ENCODE data around the gene RFX1. TPM values are rescaled to one million over a fixed set of nuclear protein-coding genes. Genes with fewer than 3 reads are reported as not detected.

RFX1 gene
- total RNA-seq, 1 experiment from 2014 or later, result 20.4 TPM

- TF ChIP-seq ELF4 (CRISPR knock-in tag; IDR thresholded peaks at IDR 0.05; ENCODE audit: low read depth), result no peak
- TF ChIP-seq ZNF121 (CRISPR knock-in tag; IDR thresholded peaks at IDR 0.05), result peak; percentile 88
- ChIA-PET POLR2A (interaction anchor here (1.5 kb wide), 1 partner anchor 23 kb away, joined by 6 read pairs; no protein-coding TSS in a partner anchor), CTCF (interaction anchor here (0.5 to 1.4 kb wide), 6 partner anchors 25 to 143 kb away, joined by 3 read pairs; partner anchors contain the start of gene IL27RA)
- H3K36me3 Mint-ChIP-seq, result no peaks in the 10 kb centered on the region
- H3K27me3 Mint-ChIP-seq (ENCODE audit: low read depth), result no peaks in the 10 kb centered on the region; the same call in 1 of the 2 replicates
- DNase-seq (ENCODE audit: low spot score) (no peak), ATAC-seq (no peak)
- H3K4me1 Mint-ChIP-seq, result peaks cover 61% of the 10 kb centered on the region
- H3K9me3 Mint-ChIP-seq, result no peaks in the 10 kb centered on the region
- H3K27ac Mint-ChIP-seq, result peak overlapping the region; percentile 92
- peak overlapping the region; percentile 27 for H3K4me3 Mint-ChIP-seq
Observed at GRCh38 chr19:13984875-13985741, 21.0 kb downstream of the RFX1 start.

GRCh38 chr19:13984186-13984585 is 21.9 kb downstream of the RFX1 start:
- H3K36me3 Mint-ChIP-seq, result no peaks in the 10 kb centered on the region
- peaks cover 58% of the 10 kb centered on the region for H3K4me1 Mint-ChIP-seq
- H3K9me3 Mint-ChIP-seq, result no peaks in the 10 kb centered on the region
- no peaks in the 10 kb centered on the region; the same call in 1 of the 2 replicates for H3K27me3 Mint-ChIP-seq (ENCODE audit: low read depth)
- ChIA-PET POLR2A (no interaction called here), CTCF (no interaction called here)
- ATAC-seq, result no peak
- no peak overlapping the region for H3K27ac Mint-ChIP-seq
- DNase-seq (ENCODE audit: low spot score), result no peak
- TF ChIP-seq ZNF121 (CRISPR knock-in tag; IDR thresholded peaks at IDR 0.05) (no peak), SMAD3 (CRISPR knock-in tag; IDR thresholded peaks at IDR 0.05; ENCODE audit: borderline replicate concordance) (no peak), RELA (CRISPR knock-in tag; IDR thresholded peaks at IDR 0.05; ENCODE audit: borderline replicate concordance) (no peak), MYBL2 (CRISPR knock-in tag; IDR thresholded peaks at IDR 0.05) (no peak), ZNF423 (CRISPR knock-in tag; IDR thresholded peaks at IDR 0.05) (no peak), ZNF232 (CRISPR knock-in tag; IDR thresholded peaks at IDR 0.05) (no peak), E2F4 (CRISPR knock-in tag; IDR thresholded peaks at IDR 0.05; ENCODE audit: borderline replicate concordance, low read depth) (no peak), ZNF138 (CRISPR knock-in tag; conservative IDR thresholded peaks at IDR 0.05) (no peak), SMAD4 (CRISPR knock-in tag; IDR thresholded peaks at IDR 0.05) (no peak), GRHL2 (CRISPR knock-in tag; IDR thresholded peaks at IDR 0.05; ENCODE audit: insufficient replicate concordance, severe bottlenecking) (no peak), CREB1 (CRISPR knock-in tag; IDR thresholded peaks at IDR 0.05) (no peak), PRRX2 (CRISPR knock-in tag; IDR thresholded peaks at IDR 0.05) (no peak), FOXK1 (CRISPR knock-in tag; IDR thresholded peaks at IDR 0.05) (no peak), ATF2 (CRISPR knock-in tag; IDR thresholded peaks at IDR 0.05; ENCODE audit: borderline replicate concordance, low read depth) (no peak)
- H3K4me3 Mint-ChIP-seq, result no peak overlapping the region

- Mint-ChIP-seq H3K4me3 (no peak overlapping the region), H3K27me3 (ENCODE audit: low read depth) (no peaks in the 10 kb centered on the region; the same call in 1 of the 2 replicates), H3K27ac (no peak overlapping the region), H3K4me1 (peaks cover 50% of the 10 kb centered on the region), H3K9me3 (no peaks in the 10 kb centered on the region), H3K36me3 (no peaks in the 10 kb centered on the region)
- DNase-seq (ENCODE audit: low spot score) (no peak), ATAC-seq (no peak)
- POLR2A ChIA-PET, result interaction anchor here (0.9 kb wide), 1 partner anchor 50 kb away, joined by 3 read pairs; no protein-coding TSS in a partner anchor
- CTCF ChIA-PET, result interaction anchor here (1.0 kb wide), 1 partner anchor 74 kb away, joined by 4 read pairs; no protein-coding TSS in a partner anchor
- TF ChIP-seq USF2 (CRISPR knock-in tag; IDR thresholded peaks at IDR 0.05) (no peak), ZNF416 (CRISPR knock-in tag; IDR thresholded peaks at IDR 0.05) (no peak), E2F4 (CRISPR knock-in tag; IDR thresholded peaks at IDR 0.05; ENCODE audit: borderline replicate concordance, low read depth) (no peak), ATF6 (CRISPR knock-in tag; IDR thresholded peaks at IDR 0.05) (no peak), ZBTB21 (CRISPR knock-in tag; IDR thresholded peaks at IDR 0.05; ENCODE audit: borderline replicate concordance) (no peak), FOXP1 (CRISPR knock-in tag; IDR thresholded peaks at IDR 0.05; ENCODE audit: borderline replicate concordance) (no peak), ZNF671 (CRISPR knock-in tag; IDR thresholded peaks at IDR 0.05) (no peak), EMX1 (CRISPR knock-in tag; IDR thresholded peaks at IDR 0.05) (no peak)
Observed at GRCh38 chr19:13983213-13983889, 22.8 kb downstream of the RFX1 start.
